Ishikawa (cell line): ENCODE results near the gene SLC12A4.

Experiments used
- NFIC ChIP-seq: IDR thresholded peaks from 2 replicates; pipeline ENCODE4 v1.6.1; 2012
- TAF1 ChIP-seq: IDR thresholded peaks from 2 replicates; pipeline ENCODE4 v1.6.1; 2012; ENCODE audit warnings: low read depth, mild to moderate bottlenecking

DNA sequence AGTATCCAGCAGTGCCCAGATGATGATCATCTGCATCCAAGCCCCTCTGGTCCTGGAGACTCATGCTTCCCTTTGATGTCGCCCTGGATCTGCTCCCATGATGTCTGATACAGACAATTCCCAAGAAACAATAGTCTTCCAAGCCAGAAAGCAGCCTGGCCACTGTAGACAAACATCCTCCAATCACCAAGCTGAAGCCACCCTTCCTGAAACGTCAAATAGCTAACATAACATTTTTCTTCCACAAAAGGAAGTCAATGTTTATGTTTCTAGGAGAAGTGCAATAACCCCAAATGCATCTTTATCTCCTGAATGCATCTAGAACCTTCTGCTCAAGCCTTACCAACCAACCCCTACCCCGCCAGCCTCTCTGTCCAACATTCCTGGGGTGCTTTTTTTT, 32.0 kb upstream of the SLC12A4 start:
- TF ChIP-seq TAF1 (no peak), NFIC (no peak)
